Stimulated activated CD8-positive, alpha-beta memory T cell treated with anti-CD3 and anti-CD28 coated beads, Interleukin-4, amount 100 ng/mL, for 4 hours (primary cell): ENCODE measurements around the gene TKTL2.

Experiments used
- DNase-seq, 2 donors: peaks; one replicate each; pipeline ENCODE4 v3.0.0-alpha.2; 2020; ENCODE audit warnings: low read depth in 2 of 2, low spot score in 1 of 2

TKTL2 gene, protein sequence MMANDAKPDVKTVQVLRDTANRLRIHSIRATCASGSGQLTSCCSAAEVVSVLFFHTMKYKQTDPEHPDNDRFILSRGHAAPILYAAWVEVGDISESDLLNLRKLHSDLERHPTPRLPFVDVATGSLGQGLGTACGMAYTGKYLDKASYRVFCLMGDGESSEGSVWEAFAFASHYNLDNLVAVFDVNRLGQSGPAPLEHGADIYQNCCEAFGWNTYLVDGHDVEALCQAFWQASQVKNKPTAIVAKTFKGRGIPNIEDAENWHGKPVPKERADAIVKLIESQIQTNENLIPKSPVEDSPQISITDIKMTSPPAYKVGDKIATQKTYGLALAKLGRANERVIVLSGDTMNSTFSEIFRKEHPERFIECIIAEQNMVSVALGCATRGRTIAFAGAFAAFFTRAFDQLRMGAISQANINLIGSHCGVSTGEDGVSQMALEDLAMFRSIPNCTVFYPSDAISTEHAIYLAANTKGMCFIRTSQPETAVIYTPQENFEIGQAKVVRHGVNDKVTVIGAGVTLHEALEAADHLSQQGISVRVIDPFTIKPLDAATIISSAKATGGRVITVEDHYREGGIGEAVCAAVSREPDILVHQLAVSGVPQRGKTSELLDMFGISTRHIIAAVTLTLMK

DNA sequence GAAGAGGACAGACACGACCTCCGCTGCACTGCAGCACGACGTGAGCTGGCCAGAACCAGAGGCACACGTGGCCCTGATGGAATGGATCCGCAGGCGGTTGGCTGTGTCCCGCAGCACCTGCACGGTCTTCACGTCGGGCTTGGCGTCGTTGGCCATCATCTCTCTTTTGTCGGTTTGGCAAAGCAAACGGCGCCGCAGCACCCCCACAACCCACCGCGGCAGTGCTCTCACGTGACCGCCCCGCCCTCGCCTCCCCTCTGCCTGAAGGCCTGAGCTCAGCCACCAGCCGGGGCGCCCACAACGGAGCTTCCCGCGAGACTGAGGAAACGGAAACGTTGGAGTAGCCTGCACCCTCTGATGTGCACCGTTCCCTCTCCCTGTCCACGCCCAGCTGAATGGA is at the start of gene TKTL2:
Gene TKTL2, minus strand, starts transcription at position 179 of the 400 bp plus-strand sequence. Its CDS starts 20 bp downstream, at position 159.
- DNase-seq: no peak

DNA sequence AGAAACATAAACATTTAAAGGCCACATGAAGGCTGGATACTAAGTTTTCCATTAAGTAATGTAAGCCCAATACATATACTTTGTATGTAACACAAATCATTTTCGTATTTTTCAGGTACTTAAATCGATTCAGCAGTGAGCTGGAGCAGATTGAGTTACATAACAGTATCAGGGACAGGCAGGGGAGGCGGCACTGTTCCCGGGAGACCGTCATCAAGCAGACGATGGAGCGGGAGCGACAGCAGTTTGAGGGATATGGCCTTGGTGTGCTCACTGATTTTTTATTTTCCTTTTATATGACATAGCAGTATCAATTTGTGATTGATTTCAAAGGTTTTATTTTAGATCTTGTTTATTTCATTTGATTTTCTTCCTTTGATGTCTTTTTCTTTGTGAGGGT is 41.6 kb upstream of the TKTL2 start:
- no peak for DNase-seq

DNA sequence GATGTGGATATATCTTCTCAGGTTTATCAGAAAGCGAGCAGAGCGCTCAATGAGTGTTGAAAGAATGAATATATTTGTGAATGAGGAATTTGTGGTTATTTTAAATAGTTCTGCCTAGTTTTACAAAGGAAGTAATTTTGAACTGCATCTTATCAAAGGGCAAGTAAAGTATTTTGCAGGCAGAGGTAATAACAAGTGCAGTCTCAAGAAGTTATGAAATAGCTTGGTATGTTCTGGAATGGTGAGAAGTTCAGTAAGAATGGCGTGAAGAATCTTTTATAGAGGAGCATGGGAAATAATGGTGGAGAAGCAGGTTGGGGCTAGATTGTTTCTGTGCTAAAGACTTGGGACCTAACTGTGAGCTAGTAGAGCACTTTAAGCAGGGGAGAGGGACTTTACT is 31.8 kb upstream of the TKTL2 start:
- no peak for DNase-seq

DNA sequence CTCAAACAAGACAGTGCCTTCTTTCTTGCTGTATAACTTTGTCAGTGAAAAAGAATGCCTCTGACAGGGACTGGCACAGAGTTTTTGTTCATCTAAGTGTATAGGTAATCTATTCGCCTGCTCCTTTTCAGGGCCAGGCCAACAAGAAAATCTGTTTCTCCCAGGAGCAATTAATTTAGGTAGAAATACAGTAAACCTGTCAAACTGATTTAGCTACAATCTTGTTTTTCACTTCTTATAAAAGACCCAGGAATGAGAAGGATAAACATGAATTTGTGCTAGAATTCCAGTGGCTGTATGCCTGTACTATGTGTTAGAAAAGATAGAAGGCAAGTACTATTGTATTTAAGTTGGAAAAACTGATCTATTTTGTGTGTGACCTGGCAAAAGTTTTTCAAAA is 27.0 kb upstream of the TKTL2 start:
- DNase-seq: no peak

DNA sequence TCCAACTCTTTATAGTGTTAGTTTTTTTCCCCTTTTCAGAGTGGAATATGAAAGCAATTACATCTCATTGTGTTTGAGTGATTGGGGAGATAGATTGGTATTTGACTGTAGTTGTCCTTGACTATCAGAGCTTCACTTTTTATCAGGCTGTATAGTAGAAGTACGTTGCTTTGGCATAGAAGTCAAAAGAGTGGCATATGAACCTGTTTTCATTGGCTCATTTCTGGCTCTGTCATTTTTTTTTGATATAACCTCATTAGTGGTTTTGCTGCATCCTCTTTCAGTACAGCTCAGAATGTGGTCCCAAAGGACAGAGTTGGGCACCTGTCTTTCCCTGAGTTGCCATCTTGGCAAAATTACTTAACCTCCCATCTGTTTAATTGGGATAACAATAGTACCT is 22.3 kb upstream of the TKTL2 start:
- no peak for DNase-seq

DNA sequence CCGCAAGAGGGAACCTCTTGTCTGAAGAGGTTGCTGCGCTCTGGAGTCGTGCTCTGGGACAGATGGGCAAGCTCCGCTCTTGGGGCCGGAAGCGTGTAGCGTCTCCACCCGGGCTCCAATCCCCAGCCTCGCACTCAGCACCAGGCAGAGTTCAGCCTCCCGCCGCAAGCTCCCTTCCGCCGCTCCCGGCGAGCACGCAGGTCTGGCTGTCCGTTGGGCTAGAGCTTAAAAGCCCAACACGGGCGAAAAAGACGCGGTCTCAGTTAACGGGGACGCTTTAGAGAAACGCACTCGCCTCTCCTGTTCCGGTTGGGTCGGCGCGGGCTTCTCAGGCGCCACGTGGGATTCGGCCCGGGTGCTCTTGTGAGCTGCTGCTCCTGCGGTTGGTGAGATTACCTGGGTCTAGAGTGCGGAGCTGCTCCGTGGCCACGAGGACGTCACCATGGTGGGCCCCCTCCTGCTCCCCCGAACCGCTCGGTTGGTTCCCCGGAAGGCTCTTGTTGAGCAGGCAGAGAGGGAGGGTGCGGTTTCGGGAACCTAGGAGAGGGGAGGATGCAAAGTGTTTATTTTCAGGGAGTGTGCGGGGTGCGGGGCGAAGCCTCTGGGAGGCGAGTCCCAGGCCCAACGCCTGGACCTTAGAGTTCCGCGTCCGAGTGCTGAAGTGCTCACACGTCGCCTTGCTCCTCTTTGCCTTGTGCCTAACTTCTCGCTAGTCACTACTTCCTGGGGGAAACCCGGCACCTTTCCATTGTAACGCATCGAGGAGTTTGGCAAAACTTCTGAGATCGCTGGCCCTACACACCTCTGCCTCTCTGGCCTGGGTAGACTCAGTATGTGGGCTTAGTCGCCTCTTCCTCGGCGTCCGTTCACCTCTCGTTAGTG is 21.0 kb upstream of the TKTL2 start, which contains the start of gene TMA16:
Gene TMA16, plus strand, starts transcription at position 331 of the 882 bp plus-strand sequence. Its CDS starts 112 bp downstream, at position 443.
- peak; percentile 56 to 60 for DNase-seq

DNA sequence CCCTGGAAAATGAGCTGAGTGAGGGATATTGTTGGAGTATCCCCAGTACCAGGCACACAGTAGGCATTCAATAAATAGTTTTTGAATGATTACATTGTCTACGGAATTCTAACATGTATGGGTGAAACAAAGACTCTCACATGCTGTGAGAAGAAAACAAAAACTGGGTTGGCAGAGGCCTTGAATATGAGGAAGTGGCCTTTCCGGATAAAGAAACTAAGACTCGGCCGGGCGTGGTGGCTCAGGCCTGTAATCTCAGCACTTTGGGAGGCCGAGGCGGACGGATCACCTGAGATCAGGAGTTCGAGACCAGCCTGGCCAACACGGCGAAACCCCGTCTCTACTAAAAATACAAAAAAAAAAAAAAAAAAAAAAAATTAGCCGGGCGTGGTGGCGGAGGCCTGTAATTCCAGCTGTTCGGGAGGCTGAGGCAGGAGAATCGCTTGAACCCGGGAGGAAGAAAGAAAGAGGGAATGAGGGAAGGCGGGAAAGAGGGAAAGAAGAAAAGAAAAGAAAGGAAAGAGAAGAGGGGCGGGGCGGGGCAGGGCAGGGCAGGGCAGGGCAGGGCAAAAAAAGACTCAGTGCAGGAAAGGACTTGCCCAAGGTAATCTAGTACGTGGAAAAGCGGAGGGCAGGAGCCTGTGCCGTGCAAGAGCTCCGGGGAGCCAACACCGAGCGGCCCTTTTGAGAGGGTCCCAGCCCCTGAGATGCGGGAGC is 20.2 kb upstream of the TKTL2 start:
- no peak for DNase-seq

DNA sequence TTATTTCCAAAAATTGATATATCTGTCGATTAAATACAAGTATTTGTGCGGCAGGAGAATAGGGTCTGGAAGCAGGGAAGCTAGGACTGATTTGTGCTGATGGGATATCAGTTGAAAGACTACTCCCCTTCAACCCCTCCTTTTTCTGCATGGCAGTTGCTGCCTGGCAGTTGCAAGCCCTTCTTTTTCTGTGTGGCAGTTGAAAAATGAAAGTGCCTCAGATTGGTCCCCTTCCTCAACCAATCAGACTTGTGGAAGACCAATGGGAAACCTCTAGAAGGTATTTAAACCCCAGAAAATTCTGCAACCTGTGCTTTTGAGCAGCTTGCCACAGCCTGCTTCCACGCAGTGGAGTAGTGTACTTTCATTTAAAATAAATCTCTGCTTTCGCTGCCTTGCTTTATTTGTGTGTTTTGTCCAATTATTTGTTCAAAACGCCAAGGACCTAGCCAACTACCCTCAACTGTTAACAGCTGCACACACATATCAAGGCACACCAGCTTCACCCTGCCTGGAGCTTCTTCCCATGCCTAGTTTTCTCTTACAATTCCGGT is 19.5 kb upstream of the TKTL2 start:
- DNase-seq: no peak

DNA sequence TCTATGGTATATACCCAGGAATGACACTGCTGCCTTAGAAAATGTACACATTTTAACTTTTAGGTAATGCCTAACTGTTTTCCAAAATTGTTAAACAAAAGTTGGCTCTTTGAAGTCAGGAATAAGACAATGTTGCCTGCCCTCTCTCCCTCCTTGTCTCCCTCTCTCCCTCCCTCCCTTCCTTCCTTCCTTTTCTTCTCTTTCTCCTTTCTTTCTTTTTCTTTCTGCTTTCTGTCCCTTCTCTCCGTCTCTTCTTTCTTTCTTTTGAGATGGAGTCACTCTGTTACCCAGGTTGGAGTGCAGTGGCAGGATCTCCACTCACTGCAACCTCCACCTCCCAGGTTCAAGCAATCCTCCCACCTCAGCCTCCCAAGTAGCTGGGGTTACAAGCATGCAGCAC is 16.4 kb upstream of the TKTL2 start:
- no peak for DNase-seq

DNA sequence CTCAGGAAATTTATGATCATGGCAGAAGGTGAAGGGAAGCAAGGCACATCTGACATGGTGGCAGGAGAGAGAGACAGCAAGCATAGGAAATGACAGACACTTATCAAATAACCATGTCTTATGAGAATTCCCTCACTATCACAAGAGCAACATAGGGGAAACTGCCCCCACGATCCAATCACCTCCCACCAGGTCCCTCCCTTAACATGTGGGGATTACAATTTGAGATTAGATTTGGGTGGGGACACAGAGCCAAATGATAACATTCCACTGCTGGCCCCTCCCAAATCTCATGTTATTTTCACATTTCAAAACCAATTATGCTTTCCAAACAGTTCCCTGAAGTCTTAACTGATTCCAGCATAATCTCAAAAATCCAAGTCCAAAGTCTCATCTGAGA is 12.8 kb upstream of the TKTL2 start:
- DNase-seq: no peak

DNA sequence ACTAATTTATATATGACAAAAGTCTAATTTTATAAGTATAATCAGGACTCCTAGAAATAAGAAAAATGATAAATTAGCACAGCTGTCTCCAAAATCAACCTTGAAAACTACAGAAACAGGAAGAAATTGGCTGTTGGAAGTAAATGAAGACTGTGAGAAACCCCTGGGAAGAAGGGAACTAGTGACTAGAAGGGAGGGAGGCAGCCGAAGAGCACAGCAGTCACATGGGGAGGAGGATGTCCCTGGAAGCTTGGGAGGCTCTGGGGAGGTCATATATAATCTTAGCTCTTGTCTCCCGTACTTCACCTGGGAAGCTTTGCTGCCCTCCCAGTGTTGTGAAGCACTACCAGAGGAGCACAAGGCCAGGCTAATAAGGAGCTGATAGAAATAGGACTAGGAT is 12.0 kb upstream of the TKTL2 start:
- DNase-seq: no peak

DNA sequence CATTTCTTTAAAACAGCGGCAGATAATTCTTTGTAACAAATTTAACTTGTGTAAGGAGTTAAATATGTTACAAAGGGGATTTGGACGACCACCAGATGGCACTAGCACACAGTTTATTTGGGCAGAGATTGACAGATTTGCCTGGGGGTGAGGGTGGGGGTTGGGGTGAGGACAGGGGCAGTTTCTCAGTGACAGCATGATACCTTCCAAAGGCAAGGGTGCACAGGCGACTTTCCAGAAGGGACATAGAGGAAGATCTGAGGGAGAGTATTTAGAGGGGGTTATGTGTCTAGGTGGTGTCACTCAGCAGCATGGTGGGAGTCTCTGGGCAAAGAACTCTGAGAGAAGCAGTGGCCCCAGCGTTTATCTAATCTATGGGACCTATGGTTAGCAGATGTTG is 11.4 kb upstream of the TKTL2 start:
- peak in 1 of 2 donors; percentile 44 for DNase-seq

DNA sequence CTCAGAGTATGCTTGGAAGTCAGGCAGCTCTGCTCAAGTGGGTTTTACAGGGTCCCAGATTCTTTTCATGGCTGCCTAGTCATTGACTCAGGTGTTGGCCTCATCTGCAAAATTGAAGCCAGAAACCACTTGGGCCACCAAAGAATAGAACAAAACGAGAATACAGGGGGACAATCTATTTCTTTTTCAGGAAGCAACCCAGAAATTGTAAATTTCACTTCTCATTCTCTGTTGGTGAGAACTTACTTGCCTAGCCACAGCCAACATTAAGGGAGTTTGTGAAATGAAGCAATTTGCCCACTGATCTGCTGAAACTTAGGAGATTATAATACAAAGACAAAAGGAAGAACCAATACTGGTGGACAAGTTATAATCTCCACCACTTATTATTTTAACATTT is 8.6 kb upstream of the TKTL2 start:
- DNase-seq: no peak

DNA sequence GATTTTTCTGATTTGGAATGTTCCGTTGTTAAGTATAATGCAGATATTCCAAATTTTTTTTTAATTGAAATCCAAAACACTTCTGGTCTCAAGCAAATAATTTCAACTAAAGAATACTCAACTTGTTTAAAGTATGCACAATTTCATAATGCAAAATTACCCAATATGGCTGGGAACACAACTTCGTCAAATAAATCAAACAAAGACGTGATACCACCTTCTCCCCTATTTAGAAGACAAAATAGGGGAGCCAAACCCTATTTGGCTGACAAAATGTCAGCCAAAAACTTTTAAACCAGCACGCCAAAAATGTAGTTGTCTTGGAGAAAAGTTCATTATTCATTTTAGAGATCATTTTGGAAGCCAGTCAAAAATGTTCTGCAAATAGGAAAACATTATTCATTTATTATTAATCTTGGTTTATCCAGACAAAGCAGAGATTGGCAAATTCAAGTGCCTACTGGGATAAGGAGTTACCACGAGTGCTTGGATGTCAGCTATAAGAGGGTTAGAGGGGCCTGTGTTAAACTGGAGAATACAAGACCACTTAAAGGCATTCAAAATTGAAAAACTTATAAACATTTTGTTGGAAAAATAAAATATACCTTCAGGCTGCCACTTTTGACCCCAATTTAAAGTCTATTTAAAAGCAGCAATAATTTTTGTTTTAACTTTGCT is 3.3 kb upstream of the TKTL2 start:
- no peak for DNase-seq

DNA sequence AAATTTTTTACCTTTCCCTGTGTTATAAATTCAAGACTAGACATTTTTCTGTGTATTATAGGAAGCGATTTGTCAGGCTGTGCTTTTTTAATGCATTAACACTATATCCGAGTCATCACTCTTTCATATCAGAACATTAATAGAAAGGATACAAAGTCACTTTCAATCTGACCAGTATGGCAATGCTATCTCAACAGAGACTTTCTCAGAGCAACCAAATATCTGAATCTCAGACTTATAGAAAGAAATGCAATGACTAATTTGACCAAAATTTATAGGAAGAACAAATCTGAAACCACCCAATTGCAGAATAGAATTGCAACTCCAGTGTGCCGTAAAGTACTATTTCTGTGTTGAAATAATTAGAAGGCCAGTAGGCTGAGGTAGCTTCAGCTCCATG is 473 bp upstream of the TKTL2 start:
- DNase-seq: no peak

DNA sequence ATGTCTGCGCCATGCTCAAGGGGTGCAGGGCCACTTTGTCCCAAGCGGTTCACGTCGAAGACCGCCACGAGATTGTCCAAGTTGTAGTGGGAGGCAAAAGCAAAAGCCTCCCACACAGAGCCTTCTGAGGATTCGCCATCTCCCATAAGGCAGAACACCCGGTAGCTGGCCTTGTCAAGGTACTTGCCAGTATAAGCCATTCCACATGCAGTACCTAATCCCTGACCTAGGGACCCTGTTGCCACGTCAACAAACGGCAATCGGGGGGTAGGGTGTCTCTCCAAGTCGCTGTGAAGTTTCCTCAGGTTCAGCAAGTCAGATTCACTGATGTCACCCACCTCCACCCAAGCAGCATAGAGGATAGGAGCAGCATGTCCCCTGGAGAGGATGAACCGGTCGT is 424 bp downstream of the TKTL2 start:
- DNase-seq: no peak

DNA sequence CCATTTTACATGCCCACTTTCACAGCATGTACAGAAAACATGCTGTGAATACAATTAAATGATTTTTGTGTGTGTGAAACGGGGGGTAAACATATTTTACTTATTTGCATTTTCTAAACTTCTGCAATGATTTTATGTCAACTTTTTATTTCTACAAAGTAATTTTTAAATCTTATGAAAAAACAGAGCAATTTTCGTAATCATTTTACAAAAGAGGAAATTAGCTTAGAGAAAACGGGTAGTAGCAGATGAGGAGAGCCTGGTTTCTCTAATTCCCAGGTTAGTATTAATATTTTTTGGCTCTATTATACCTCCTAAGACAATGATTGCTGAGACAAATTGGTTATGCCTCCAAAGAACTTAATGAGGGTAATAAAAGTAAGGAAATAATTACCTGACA is 3.2 kb downstream of the TKTL2 start:
- no peak for DNase-seq

DNA sequence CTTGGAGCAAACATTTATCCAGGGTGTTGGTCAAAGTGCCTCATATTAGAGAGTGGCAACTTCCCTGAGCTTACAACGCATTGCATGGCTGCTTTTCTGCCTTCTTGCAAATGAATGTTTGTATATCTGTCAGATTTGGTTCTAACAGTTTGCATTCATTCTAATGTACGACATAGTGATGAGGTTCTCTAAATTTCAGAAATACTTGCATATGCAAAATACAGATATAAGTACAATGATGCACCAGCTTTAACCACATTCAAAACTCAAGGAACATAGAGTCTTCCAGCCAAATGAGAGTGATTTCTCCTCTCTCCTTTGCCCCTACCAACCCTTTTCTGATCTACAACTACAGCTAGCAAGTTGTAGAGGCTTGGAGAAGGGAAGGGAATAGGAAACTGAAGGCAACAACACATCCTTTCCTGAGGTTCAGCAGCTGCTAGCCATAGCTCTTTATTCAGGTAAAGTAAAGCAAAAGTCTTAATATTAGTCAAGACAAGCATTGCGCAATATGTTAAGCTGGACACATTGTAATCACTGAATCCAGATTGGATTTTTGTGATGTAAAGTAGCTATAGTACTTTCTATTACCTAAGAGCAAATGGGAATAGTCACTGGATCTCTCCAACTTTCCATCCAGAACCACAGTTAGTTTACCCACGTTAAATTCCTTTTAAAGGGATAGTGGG is 6.3 kb downstream of the TKTL2 start:
- no peak for DNase-seq

DNA sequence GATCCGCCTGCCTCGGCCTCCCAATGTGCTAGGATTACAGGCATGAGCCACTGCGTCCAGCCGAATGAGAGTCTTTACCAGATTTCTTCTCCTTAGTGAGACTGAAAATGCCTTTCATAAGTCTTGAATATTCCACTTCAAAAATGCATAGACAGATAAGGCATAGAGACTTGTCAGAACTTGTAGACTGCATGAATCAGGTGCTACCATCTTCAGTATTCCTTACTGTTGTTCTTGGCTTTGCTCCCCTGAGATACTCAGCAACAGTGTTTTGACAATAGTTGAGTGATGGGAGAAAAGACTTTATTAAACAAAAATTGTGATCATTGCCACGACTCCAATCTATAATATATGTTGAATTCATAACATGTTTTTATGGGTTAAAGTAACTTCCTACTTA is 11.0 kb downstream of the TKTL2 start:
- DNase-seq: no peak
